ENCODE measurements around the gene SYT9.

DNA sequence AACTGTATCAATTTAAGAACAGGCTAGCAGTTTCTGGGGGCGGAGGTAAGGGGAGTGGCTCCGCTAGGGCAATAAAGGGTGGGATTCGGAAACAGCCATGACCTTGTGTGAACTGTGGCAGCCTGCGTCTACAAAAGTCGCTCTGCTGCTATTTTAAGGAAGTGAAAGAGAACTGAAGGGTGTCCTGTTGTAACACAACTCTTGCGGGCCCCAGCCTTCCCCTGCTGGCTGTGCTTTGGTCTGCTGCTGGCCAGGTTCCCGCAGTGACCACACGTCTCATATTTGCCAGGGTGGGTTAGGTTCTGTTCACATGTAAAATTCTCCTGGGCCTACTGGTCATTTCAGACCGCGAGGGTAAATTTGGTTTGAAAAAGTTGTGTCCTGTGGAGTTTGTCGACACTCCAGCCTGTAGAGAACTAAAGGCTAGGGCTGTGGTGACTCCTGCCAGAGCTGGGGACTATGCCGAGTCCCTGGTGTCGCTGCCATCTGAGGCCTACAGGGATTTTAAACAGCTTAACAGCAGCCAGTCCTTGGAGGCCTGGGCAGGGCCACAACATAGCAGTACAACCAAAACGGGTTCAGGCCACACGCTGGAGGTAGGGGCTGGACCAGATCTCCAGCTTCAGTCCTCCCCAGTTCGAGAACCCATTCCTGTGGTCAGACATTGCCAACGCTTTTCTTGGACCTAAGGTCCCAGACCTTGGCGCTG, 261.0 kb downstream of the SYT9 start:
- TF ChIP-seq POLR2A (IDR thresholded peaks at IDR 0.05) (no peak), CTCF (IDR thresholded peaks at IDR 0.05 in 8 of 11, conservative IDR thresholded peaks at IDR 0.05 in 3 of 11) (peak in 3 of 11 experiments; percentile 31 to 34 (median 32)), POLR2AphosphoS5 (IDR thresholded peaks at IDR 0.05) (peak in 2 of 3 donors; percentile 69 to 75)
